ENCODE measurements around the gene JPT2.
"Not testable (repeated sequence)": the region's sequence is repeated elsewhere in the genome, so short reads cannot be mapped to it uniquely, and the experiment has no call there.

Gene JPT2

DNA sequence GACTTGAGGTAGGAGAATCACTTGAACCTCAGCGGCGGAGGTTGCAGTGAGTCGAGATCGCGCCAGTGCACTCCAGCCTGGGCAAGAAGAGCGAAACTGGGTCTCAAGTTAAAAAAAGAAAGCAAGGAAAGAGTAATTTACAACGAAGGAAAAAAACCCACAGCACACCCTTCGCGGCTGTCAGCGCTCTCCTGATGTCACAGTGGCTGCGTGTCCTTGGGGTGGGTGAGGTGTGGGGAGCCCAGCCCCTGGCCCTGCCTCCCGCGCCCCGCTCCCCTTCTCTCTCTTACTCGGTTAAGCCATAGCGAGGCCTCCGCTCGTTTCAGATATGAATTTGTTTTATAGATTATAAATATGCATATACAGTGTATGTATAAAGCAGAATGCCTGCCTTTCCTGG lies 740 bp upstream of the JPT2 start:
- DNase-seq: no peak

DNA sequence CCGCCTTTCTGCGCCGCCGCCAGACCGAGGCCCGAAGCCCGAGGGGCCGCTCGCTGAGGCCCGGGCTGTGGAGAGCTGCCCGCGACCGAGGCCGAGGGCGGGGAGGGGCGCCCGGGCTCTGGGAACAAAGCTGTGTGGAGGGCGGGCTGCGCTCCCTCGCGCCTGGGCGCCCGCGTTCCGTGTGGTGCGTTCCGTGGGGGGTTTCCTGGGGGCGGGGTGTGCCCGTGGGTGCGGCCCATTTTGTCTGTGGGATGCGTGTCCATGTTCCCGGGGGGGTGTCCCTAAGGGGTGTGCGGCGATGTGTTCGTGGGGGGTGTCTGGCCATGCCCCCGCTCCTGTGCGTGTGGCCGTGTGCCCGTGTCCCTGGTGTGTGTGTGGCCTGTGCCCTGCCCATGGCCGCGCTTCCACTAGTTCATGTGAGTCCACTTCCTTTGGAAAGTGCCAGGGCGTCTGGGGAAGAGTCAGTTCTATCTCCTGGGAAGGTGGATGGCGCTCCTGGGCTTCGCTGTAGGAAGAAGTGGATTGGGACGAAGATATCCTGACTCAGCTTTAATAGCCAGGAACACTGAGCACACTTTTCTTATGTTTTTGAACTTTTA lies 520 bp downstream of the JPT2 start:
- peak; percentile 14 to 63 (median 45) for DNase-seq

DNA sequence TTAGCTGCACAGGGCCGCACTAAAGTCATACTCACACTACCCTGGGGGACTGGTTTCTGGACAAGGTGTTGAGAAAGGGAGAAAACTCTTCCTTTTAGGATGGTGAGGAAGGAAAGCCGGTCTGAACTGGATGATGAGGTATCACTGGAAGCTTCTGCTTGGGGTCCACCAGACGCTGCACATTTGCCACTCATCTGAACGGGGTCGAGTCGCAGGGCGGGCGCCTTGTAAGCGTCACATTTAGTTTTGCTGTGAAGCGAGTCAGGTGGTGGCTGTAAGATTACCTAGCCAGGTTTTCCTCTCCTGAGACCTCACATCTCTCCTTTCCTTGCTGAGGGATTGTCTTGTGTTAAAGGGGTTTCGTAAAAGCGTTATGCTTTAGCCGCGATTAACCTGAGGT lies 2.3 kb downstream of the JPT2 start:
- DNase-seq: no peak

DNA sequence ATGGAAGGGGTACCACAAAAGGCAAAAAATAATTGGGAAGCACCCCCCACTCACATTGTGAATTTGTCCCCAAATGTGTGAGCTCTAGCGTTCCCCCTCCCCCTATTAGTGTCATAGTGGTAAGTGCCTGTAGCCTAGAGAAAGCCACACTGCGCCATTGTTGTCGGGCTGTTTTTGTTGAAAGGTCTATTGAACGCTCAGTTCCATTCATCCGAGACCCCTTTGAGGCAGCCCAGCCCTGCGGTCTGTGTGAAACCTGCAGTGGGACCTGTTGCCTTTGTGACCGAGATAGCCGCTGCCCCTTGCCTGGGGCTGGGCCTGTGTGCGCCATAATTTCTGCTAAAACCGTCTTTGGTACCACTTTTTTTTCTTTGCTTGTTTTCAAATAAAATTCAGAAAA lies 3.0 kb downstream of the JPT2 start:
- DNase-seq: no peak

DNA sequence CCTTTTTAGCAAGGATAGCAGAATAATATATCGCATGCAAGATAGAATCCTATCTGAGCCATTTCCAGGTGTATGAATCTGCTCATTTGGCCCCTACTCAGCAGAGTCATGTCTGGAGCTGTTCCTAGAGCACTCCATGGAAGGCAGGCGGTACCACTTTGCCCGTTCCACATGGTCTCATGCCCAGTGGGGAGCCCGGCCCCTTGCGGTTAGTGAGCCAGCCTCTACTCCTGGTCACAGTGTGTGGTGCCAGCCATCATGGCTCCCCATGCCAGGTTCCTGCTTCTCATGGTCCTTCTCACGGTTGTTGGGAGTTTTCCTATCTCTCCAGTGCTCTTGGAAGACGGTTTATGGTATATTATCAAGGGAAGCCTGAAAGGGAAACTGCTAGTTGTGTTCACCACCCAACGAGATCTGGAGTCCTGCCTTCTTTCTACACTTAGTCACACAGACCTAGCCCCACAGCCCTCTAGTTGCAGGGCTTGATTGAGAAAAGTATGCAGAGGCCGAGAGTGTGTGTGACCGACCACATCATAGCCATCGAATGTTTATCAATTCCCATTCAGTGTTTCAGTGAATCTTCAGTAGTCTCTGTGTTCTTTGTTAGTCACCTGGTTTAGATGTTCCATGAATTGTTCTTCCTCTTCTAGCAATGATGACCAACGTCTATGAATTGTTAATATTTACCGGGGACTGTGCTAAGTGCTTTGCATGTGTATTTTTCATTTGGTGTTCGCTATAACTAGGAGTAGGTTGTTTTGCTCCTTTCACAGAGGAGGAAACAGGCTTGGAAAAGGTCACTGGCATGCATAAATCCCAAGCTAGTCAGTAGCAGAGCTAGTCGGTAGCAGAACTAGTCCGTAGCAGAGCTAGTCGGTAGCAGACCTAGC lies 9.6 kb downstream of the JPT2 start:
- no peak for DNase-seq

DNA sequence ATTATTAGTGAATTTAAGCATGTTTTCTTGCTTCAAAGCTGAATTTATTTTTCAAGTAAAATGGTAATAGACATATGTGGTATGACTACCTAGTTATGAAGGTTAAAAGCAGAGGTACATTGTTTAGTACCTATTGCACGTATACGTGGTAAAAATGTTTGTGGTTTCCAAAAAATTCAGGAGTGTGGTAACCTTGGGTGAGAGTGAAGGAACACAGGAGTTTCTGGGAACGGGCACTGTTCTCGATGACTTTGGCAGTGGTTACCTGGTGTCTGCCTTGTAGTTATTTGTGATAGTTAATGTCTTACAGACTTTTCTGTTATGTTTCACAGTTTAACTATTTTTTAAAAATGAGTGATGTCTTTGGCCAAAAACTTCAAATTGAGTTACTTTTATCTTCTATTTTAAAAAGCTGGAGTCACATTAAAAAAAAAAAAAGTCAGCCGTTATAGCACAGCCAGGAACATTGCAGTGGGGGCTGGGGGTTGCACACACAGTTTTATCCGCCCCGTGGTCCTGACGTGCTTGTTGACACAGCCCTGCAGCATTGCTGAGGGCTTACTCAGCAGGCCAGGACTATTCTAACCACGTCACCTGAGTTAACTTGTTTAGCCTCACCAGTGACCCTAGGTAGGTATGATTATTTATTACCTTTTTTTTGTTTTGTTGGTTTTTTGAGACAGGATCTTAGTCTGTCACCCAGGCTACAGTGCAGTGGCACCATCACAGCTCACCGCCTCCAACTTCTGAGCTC lies 10.9 kb downstream of the JPT2 start:
- no peak for DNase-seq

DNA sequence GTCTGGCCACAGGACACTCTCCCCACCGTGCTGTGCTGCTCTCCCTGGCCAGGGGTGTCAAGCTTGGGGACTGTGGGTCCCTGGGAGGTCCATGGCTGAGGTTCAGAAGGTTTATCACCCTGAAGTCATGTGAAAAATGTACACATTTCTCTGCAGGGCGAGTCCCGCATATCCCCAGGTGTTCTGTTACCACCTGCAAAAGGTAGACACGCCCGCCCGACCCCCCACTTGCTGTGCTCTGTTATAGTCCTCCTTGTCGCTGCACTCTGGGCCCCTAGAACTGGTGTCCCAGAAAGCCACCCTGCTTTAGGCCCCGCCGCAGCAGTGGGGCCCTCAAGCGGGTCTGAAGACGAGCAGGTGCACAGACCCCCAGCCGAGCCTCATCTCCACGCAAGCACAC lies 11.8 kb downstream of the JPT2 start:
- no peak for DNase-seq

DNA sequence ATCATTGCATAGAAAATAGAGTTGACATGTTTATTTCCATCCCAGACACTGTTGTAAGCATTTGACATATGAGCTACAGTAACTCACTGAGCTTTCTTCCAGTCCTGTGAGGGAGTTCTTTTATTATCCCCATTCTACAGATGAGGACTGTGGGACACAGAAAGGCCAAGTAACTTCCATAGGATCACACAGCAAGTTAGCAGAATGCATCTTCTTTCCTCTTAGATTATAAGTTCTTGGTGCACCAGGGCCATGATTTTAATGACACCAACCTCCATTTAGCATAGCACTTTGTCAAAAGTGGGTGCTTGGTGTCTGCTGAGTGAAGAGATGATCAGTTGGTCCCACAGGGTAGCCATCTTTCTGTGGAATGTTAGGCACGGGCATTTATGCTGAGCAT lies 12.7 kb downstream of the JPT2 start:
- no peak for DNase-seq

DNA sequence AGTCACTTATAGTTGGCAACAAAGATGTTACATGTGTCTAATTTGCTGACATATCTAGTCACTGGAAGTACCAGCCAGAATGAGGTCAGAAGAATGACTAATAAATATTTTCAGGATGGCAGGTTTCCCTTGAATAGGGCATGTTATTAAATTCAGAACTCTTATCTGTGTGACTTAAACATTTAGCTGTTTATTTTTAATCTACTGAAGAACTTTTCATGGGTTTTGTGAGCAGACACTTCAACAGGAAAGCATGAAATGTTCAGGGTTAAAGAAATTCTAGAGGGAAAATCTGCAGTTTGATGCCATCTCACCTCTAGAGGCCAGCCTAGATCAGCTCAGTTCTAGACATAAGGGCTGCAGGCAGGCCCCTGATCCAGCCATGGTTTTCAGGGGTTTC lies 13.2 kb downstream of the JPT2 start:
- DNase-seq: no peak

DNA sequence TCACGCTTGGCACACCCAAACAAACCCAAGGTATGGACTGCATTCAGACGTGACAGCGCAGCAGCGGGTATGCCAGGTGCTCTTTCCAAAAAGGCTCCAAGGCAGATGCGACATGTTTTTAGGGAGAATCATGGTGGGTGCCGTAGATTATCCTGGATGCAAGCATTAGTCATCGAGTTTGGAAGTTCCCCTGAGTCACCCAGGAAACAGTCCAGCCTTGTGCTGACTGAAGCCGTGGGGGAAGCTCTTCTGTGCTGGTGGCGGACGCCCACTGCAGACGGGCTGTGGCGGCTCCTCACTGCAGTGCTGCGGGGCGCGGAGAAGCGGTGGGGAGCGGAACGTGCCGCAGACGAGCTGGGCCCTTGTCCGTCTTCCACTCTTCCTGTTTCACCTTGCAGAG lies 13.9 kb downstream of the JPT2 start:
- peak in 3 of 4 experiments; percentile 22 to 30 (median 24) for DNase-seq

DNA sequence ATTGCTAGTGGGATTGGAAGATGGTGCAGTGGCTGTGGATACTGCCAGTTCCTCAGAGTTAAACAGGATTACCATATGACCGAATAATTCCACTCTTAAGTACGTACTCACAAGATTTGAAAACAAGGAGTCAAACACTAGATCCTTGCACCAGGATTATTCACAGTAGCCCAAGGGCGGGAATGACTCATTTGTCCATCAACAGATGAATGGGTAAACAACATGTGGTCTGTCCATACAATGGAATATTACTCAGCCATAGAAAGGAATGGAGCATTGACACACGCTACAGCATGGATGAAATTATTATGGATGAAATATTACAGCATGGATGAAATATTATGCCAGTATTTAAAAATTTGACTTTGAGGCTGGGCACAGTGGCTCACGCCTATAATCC lies 18.8 kb downstream of the JPT2 start:
- no peak for DNase-seq

DNA sequence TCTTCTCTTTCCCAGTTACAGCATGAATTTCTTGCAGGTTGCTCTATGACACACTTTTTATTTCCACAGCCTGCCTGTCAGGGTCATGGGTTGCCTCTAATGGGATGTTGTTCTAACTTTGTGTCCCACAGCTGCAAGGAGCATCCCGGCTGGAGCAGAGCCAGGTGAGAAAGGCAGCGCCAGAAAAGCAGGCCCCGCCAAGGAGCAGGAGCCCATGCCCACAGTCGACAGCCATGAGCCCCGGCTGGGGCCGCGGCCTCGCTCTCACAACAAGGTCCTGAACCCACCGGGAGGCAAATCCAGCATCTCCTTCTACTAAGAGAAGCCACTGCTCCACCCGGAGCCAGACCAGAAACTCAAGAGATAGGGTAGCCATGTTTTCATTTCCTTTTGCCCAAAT lies 20.6 kb downstream of the JPT2 start:
- DNase-seq: no peak

DNA sequence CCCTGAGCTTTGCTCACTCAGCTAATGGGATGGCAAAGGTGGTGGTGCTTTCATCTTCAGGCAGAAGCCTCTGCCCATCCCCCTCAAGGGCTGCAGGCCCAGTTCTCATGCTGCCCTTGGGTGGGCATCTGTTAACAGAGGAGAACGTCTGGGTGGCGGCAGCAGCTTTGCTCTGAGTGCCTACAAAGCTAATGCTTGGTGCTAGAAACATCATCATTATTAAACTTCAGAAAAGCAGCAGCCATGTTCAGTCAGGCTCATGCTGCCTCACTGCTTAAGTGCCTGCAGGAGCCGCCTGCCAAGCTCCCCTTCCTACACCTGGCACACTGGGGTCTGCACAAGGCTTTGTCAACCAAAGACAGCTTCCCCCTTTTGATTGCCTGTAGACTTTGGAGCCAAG lies 22.2 kb downstream of the JPT2 start:
- DNase-seq: no peak

DNA sequence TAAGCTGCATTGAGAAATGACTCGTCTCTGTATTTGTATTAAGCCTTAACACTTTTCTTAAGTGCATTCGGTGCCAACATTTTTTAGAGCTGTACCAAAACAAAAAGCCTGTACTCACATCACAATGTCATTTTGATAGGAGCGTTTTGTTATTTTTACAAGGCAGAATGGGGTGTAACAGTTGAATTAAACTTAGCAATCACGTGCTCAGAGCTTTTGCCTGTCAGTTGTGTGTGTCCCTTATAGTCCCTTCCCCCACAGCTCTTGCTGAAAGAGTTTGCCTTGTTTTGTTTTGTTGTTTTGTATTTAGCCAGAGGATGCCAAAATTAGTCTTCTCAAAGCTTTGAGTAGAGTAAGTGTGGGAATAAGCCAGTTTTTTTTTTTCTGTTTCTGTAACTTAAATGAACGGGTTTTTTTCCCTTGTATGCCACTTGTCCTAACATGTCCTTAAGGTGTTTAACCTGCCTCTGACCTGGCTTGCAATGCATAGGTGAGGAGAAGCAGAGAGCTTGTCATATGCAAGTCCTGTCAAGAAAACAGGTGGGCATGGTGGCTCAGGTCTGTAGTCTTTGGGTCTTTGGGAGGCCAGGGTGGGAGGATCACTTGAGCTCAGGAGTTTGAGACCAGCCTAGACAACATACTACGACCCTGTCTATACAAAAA lies 23.3 kb downstream of the JPT2 start:
- DNase-seq: no peak

DNA sequence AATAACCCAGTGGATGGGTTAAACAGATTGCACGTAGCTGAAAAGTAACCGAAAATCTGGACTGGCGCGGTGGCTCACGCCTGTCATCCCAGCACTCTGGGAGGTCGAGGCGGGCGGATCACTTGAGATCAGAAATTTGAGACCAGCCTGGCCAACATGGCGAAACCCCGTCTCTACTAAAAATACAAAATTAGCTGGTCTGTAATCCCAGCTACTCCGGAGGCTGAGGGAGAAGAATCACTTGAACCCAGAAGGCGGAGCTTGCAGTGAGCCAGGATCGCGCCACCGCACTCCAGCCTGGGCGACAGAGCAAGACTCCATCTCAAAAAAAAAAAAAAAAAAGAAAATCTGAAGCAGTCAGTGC lies 27.2 kb downstream of the JPT2 start:
- DNase-seq: not testable (repeated sequence)

DNA sequence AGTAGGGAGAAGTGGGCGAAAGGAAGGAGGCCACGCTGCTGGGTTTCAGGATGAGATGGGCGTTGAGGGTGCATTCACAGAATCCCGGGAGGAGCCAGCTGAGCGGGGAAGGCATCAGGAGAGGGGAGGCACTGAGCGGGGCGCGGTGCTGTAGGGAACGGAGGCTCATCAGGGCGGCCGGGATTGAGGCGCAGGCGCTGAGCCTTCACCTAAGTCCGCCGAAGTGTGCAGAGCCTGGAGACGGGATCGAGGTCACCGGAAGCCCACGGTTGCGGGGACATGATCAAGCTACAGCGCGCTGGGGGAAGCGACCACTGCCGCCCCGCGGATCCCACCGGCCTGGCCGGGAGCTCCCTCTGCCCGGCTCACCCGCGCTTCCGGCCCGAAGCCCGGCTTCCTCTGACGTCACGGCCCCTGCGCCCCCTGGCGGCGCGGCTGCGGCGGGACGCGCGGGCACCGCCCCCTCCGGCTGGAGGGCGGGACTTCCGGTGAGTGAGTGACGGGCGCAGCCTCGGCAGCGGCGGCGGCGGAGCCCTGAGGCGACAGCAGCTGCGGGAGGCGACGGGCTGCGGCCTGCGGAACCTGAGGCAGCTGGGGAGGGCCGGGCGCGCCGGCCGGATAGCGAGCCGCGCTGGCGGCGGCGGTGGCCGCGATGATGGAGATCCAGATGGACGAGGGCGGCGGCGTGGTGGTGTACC lies 27.8 kb downstream of the JPT2 start, which contains the start of gene MAPK8IP3:
Gene MAPK8IP3, plus strand, starts transcription at position 508 of the 698 bp plus-strand sequence. Its CDS starts 145 bp downstream, at position 653.
- peak; percentile 93 to 98 (median 98) for DNase-seq

DNA sequence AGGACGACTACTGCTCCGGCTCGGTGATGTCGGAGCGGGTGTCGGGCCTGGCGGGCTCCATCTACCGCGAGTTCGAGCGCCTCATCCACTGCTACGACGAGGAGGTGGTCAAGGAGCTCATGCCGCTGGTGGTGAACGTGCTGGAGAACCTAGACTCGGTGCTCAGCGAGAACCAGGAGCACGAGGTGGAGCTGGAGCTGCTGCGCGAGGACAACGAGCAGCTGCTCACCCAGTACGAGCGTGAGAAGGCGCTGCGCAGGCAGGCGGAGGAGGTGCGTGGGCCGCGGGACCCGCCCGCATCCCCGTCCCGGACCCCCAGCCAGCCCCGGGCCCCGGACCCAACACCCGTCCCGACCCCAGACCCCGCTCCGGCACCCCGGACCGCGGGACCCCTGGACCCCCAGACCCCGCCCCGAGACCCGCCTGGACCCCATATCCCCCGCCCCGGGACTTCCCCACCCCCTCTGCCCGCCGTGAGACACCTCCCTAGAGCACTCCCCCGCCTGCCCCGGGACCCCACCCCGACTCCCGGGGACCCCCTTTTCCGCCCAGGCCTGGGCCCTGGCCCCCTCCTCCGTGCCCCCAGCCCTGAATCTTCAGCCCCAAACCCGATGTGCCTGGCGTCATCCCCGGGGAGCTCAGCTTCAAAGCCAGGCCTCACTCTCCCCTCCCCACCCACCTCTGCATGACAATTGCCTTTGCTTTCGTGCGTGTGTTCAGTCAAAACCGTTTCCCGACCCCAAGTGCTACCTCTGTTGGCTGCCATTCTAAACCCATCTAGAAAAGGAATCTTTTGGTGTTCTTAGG lies 28.5 kb downstream of the JPT2 start:
- DNase-seq: peak in 3 of 4 experiments; percentile 35 to 46 (median 37)

DNA sequence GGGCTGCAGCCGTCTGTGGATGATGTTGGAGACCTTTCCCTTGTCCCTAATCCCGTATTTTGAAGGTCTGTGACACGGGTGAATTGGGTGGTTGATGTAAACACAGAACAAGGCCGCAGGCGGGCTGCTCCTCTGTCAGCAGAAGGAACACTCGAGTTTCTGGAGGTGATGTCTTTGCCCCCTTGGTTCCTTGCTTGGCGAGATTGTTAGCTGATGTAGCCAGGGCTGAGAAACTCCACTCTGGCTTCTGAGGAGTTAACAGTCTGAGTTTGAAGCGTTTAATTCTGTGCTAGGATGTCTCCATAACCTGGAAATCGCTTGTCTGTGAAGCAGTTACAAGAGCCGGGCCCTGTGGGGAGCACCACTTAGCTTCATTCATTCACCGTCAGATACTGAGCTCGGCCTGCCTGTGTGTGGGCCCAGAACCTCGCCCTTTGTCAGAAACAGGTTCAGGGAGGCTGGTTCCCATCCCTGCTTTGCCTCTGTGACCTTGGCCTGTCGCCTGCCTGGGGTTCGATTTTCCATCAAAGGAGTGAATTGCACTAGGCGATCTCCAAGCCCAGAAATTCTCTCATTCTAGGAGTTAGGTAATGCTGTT lies 29.2 kb downstream of the JPT2 start:
- DNase-seq: peak; percentile 15 to 41 (median 32)

DNA sequence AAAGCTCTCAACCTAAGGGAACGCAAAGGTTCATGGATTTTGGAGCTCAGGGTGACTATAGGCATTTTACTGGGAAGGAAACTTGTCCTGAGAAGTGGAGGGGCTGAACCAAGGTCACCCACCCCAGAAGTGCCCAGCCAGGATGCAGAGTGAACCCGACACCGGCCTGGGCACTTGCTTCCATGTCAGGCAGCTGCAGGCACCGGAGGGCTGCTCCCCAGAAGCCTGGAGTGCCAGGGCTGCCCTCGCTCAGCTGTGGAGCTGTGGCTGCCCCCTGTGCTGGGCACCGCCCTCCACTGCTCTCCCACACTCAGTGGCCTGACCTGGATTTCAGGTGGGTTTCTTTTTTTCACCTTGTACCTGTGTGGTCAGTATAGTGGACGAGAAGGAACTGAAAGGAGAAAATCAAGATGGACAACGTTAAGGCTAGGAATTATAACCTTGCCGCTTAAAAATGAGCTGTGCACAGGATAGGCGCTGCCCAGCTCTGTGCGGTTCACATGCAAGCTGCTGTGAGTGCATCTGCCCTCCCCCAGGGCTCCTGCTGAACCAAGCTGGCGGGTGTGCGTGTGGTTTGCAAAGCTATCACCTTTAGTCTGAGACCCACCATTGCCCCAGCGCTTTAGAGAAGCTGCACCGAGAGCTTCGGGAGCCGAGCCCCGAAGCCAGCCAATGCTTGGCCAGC lies 30.1 kb downstream of the JPT2 start:
- no peak for DNase-seq

DNA sequence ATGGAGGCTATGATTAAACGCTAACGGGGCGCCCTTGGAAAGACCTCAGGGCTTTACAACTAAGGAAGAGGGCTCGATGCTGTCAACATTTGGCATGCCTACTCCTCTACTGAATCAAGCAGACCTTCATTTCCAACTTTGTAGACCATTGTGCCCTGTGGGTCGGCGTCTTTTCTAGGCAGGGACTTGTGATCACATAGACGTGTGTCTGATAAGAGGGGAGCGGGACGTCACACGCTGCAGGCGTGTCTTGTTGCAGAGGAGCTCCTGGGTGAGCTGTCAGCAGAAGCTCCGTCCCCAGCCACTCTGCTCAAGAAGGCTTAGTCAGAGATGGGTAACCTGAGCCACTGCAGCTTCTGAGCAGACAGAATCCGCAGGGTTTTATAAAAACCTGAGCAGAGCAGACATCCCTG lies 30.7 kb downstream of the JPT2 start:
- no peak for DNase-seq
